ENCODE measurements around the gene NXPH4.

NXPH4 gene

DNA sequence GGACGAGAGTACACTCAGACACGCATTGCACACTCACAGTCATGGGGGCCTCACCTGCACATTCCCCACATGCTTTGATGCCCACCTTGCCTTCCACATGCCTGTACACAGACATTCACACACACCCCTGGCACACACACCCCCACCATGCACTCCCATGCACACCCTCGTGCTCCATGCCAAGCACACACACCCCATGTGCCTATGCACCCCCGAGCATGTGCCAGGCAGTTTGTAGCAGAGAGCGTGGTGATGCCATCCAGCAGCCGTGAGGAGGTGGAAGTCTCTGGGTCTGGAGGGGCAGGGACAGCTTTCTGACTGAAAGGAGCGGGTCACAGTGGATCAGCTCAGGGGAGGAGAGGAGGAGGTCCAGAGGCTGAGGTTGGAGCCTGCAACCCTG is 10.7 kb upstream of the NXPH4 start:
- no peak for DNase-seq

DNA sequence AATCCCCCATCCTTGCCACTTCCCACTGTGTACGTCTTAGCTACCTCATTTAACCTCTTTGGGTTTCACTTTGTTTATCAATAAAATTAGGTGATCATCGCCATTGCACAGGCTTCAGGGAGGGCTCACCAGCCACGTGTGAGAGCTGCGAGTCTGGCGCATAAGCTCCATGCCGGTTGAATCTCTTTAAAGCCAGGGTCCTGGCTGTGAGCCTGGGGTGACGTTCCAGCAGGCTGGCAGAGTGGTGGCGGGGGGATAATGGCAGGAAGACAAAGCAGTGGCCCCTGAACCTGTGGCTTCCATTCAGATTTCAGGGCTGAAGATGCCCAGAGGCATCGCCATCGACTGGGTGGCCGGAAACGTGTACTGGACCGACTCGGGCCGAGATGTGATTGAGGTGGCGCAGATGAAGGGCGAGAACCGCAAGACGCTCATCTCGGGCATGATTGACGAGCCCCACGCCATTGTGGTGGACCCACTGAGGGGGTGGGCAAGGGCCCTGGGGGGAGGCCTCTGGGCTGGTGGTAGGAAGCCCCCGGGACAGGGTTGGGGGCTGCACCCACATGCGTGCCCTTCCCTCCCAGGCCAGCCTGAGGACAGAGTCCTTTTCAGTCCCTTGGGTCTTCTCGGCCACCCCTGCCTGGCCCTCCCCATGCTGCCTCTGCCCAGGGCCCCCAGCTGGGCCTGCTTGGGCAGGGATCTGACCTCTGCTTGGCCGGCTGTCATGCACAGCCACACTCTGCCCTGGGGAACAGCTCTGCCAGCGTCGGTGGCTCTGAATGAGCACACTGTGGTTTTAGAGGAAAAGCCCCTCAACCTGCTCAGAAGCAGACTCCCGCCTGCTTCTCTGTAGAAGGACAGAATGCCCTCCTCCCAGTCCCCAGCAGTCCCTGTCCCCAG is 8.6 kb upstream of the NXPH4 start:
- no peak for DNase-seq

DNA sequence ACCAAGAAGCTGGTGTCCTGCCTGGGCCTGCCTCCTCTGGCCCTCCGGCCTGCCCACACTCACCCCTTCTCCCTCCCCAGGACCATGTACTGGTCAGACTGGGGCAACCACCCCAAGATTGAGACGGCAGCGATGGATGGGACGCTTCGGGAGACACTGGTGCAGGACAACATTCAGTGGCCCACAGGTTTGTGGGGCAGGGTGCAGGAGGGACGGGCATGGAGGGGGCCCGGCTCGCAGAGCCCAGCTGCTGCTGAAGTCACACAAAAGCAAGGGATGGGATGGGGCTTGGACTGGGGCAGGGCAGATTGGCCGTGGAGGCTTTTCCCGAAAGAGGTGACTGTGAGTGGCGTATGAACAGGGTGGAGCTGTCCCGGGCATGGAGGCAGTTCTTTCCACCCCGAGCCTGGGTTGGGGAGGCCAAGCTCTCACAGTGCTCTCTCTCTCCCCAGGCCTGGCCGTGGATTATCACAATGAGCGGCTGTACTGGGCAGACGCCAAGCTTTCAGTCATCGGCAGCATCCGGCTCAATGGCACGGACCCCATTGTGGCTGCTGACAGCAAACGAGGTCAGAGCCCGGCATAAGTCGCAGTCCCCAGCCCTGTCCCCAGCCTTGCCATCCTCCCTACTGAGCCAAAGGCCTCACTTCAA is 7.8 kb upstream of the NXPH4 start:
- no peak for DNase-seq

DNA sequence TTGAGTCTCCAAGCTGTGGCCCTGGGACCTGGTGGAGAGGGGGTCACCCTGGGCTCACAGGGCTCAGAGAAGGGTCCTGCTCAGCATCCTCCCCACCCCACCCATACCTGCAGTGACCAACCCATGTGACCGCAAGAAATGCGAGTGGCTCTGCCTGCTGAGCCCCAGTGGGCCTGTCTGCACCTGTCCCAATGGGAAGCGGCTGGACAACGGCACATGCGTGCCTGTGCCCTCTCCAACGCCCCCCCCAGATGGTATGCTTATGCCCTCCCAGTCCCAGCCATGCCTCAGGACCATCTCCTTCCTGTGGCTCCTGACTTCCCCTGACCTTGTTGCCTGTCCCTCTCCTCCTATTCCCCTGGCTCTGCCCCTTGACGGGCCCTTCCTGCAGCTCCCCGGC is 6.7 kb upstream of the NXPH4 start:
- DNase-seq = no peak

DNA sequence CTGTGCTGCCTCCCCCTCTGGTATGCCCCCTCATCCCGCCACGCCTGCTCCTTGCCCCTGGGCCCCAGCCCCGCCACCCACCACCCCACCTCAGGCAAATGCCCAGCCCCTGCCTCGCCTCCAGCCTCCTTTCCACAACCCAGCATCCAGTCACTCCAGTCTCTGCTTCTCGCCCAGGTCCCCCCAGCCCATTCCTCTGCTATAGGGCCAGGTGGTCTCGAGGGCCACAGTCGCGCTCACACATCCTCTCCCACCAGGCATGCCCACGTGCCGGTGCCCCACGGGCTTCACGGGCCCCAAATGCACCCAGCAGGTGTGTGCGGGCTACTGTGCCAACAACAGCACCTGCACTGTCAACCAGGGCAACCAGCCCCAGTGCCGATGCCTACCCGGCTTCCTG is 6.1 kb upstream of the NXPH4 start:
- DNase-seq = no peak

DNA sequence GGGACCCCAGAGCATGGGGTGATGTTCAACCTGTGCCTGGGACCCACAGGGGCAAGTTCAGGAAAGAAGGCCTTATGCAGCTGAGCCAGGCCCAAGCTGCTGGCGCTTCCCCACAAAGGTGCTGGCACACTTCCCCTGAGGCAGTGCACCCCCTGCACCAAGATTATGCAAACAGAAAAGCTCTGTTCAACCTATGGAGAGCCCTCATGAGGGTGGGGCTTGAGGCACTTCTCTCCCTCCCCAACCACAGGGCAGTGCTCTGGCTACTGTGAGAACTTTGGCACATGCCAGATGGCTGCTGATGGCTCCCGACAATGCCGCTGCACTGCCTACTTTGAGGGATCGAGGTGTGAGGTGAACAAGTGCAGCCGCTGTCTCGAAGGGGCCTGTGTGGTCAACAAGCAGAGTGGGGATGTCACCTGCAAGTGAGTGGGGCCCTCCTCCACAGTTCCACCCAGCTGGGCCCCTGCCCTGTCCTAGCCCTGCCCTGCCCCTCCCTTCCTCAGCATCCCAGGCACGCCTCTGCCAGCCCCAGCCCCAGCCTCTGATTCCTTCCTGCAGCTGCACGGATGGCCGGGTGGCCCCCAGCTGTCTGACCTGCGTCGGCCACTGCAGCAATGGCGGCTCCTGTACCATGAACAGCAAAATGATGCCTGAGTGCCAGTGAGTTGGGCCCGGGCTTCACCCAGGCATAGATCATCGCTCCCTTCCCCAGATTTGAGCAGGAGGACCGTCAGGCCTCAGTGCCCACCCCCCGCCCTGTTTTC is 5.5 kb upstream of the NXPH4 start:
- no peak for DNase-seq

DNA sequence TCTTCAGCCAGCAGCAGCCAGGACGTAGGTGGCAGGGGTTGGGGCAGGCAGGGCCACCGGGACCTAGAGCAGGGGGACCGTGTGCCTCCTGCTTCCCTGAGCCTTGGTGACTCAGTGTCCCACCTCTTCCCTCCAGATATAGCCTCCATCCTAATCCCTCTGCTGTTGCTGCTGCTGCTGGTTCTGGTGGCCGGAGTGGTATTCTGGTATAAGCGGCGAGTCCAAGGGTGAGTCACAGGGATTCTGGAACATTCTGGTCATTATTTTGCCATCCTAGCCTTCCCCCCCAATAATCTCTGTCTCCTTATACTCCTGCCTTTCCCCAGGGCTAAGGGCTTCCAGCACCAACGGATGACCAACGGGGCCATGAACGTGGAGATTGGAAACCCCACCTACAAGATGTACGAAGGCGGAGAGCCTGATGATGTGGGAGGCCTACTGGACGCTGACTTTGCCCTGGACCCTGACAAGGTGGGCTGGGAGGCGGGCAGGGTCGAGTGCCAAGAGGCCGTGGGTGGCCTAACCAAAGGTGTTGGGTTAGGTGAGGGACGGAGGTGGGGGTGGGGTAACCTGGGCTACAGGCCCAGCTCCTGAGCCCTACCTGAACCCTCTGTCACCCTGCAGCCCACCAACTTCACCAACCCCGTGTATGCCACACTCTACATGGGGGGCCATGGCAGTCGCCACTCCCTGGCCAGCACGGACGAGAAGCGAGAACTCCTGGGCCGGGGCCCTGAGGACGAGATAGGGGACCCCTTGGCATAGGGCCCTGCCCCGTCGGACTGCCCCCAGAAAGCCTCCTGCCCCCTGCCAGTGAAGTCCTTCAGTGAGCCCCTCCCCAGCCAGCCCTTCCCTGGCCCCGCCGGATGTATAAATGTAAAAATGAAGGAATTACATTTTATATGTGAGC is 4.5 kb upstream of the NXPH4 start:
- no peak for DNase-seq

DNA sequence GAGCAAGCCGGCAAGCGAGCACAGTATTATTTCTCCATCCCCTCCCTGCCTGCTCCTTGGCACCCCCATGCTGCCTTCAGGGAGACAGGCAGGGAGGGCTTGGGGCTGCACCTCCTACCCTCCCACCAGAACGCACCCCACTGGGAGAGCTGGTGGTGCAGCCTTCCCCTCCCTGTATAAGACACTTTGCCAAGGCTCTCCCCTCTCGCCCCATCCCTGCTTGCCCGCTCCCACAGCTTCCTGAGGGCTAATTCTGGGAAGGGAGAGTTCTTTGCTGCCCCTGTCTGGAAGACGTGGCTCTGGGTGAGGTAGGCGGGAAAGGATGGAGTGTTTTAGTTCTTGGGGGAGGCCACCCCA is 3.9 kb upstream of the NXPH4 start:
- DNase-seq = no peak

DNA sequence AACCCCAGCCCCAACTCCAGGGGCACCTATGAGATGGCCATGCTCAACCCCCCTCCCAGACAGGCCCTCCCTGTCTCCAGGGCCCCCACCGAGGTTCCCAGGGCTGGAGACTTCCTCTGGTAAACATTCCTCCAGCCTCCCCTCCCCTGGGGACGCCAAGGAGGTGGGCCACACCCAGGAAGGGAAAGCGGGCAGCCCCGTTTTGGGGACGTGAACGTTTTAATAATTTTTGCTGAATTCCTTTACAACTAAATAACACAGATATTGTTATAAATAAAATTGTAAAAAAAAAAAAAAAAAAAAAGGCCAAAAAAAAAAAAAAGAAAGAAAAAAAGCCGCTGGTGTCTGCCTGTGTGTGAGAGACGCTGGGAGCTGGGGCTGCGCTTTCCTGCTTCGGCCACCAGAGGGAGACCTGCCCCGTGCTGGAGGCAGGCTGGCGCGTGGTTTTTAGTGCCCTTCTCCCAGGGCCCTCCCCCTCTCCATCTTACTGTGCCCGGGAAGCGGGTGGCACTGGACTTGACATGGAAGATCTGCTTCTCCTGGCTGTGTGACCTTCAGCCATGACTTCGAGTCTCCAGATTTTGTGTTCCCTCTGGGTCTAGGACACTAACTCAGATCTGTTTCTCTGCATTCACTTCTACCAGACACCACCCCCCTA is 3.4 kb upstream of the NXPH4 start:
- DNase-seq = peak; percentile 85

DNA sequence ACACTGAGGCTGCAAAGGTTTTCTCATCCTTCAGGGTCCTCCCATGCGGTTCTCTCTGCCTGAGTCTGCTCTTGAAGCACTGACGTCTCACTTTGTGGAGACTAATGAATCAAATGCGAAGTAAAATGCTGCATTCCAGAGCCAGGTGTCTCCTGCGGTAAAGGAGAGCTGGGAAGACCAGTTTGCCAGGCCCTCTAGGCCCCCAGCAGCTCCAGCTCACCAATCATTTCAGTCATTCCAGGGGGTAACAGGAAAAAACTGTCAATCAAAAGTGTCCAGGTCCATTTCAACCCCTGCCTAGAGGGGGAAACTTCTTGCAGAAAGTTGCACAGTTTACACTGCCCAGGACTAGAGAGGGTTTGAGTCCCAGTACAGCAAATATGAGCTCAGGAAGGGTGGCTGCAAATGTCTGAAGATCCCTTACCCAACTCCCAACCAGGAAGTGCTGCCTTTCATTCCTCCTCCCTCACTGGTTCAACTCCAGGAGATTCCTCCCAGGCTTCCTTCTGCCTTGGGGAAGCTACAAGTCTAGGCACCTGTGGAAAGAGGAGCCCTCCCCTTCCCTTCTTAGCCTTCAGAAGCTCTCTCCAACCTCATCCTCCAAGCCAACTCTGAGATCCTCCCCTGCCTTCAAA is 2.7 kb upstream of the NXPH4 start:
- DNase-seq = no peak

DNA sequence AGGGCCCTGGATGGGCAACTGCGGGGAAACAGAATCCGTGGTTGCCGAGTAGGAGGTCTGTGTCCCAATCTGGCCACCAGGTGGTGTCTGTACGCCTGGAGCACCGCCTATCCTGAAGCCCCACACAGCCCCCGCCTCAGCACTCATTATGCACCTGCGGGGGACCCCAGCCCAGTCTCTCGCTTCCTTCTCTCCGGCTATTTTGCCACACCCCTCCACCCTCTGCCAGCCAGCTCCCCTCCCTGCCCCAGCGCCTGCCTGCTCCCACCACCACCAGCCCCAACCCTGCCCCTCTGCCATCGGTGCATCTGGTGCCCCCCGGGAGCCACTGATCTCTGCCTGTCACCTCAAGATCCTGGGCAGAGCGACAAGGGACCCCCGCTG is 2.2 kb upstream of the NXPH4 start:
- DNase-seq = peak; percentile 22

DNA sequence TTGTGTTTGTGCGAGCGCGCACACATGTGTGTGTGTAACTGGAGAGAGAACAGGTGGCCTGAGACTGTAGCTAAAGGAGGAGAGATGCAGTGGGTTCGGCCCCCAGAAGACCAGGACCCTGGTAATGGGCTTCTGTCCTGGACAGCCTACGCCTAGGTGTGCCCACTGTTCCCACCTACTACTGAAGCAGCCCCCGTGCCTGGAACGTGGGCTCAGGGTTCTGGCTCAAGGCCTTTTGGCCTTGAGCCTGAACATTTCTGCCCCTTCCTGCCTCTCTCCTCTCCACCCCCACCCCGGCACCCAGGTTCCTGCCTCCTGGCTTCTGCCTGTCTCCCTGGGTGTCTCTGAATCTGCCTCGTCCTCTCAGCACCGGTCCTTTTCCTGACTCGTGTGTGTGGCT is 1.5 kb upstream of the NXPH4 start:
- DNase-seq = no peak

DNA sequence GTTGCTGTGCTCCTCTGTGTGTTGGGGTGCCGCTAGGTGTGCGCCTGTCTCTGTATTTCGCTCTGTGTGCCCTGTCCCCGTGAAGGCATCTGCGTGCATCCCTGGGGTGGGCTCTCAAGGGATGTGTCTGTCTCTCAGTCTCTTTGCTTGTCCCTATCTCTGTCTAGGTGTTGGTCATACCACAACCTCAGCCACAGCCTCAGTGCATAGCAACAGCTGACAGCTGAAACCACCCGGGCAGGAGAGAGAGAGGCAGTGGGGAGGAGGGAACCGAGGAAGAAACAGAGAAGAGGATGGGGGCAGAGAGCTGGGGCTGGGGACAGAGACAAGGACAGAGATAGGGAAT is 953 bp upstream of the NXPH4 start:
- no peak for DNase-seq

DNA sequence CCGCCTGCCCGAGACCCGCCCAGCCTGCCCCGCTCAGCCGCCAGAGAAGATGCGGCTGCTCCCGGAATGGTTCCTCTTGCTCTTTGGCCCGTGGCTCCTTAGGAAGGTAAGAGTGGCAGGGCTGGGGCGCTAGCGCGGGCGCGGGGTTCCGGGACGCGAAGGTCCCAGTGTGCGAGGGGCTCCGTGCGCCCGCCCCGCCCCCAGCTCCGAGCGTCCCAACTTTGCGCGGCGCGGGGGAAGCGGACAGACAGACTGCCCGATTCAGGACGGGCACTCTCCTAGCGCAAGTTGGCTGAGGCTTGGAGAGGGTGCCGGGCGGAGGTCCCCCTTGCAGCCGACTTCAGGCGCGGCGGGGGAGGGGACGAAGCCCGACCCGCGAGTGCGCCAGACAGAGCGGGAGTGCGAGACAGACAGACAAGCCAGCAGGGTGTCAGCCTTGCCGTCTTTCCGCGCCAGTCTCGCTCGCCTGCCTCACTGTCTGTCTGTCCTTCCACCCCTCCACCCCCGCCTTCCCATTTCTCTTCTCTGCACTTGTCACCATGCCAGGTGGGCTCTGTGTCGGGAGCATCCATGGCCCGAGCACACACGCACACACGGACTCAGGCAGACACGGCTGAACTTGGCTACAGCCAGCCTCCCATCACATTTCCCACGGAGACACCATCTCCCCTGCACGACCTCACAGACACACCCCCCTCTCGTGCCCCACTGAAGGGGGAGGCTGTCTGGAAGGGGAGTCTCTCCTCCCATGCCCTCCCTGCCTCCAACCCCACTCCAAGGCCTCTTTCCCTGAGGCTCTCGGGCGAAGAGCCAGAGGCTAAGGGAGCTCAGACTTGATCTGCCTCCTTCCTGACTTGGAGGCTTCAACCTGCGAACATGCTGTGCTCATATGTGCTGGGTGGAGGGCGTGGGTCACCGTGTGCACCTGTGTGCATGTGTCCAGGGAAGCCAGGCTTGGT is 606 bp downstream of the NXPH4 start:
- DNase-seq = peak; percentile 19

DNA sequence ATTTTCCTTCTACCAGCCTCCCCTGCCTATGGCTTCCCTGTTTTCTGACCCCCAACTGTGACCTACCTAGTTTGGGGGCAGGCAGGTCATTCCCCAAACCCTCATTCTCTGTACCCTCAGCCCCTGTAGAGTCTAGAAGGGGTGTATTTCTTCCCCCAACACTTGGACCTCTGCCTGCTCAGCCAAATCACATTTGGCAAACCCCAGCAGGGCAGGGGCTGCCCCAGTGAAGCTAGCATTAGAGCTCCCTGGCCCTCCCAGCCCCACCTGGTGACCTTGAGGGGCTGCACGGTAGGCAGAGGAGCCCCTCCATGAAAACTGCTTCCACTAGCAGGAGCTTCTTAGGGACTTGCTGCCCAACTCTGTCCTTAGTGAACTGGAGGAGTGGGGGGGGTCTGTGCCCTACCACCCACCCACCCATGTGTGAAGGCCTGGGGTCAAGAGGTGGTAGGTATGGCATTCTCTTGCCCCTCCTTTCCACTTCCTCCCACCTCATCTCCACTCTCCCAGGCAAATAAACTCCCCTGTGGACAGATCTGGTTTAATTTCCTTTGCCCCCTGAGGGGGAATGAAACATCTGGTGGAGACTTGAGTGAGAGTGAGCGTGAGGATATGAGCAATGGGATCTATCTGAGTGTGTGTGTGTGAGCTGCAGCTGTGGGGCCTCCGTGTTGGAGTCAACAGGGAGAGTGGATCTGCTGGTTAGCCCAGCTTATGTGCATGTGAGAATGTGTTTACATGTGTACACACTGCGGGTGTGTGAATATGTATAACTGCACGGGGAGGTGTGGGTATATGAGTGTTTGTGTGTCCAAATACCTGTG is 1.6 kb downstream of the NXPH4 start:
- DNase-seq = no peak

DNA sequence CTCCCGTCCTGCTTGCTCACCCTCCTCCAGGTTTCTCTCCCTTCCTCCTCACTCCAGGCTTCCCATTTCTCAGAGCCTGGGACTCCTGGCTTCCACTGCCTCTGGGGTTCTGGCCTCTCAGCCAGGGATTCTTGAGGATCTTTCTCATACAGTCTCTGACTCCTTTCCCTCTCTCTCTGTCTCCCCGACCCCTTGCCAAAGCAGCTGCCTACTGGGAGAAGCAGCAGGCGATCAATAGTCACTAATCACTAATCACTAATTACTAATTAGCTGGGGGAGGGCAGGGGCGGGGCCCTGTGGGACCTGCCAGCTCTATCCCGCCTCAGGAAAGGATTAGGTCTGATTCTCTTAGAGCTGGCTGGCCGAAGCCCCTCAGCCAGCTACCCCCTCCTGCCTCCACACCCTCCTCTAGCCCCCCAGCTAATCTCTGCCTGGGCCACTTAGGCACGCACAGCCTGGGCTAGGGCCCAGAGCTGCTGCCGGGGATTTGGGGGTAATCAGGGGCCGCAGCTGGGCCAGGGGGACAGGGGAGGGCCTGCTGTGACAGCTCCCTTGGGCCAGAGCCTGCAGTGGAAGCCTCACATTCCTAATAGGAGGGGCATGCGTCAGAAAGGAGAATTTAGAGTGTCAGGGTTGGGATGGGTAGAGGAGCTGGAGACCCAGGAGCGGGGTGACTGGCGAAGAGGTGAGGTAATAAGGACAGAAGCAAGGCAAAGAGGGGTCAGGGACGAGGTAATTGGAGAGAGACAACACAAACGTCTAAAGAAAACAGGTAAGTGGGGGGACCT is 2.8 kb downstream of the NXPH4 start:
- DNase-seq = no peak

DNA sequence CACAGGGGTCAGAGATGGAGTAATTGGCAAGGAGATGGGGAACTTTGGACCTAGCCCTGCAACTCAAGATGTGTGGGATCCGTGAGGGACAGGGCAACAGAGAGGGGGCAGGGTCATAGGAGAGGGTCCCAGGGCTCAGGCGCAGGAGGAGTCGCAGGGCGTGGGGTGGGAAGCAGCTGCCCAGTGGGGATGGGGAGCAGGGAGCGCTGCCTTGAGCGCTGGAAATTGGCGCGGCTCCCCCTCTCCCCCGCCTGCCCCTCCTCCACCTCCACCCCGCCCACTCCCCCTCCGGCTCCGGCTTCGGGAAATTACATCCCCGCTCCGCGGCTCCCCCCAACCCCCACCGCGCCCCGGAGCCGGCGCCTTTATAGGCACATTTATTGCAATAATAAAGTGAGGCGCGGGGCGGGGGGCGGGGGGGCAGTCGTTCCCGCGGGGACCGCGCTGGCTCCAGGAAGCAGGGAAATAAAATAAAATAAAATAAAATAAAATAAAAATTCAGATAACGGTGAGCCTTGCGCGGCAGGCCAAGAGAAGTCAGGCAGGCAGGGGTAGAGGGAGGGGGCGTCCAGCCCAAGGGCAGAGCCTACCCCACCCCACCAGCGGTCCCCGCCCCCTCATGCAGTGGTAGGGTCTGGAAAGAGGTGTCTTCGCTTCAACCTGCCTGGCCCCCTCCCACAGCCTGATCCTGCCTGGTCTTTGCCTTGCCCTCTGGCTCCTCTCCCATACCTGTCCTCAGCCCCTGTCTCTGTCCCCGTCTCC is 3.6 kb downstream of the NXPH4 start:
- no peak for DNase-seq

DNA sequence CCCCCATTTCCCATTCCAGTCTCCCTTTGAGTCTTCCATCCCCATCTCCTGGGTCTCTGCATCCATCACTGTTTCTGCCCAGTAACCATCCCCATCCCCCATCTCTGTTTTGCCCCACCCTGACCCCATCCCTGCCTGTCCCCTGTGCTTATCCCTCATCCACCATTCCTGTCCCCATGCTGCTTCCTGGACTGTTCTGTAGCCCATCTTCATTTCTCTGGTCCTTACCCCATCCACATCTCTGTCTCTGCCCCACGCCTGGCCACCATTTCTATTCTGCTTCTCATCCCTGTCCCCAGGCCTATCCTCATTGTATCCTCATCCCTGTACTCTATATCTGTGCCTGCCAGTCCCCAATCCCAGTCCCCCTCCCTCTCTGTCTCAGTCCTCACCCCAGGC is 4.2 kb downstream of the NXPH4 start:
- DNase-seq = no peak
